Measurements from ENCODE around the gene CDK5R1. TPM values are rescaled to one million over a fixed set of nuclear protein-coding genes. Genes with fewer than 3 reads are reported as not detected.
"Not testable (repeated sequence)": the region's sequence is repeated elsewhere in the genome, so short reads cannot be mapped to it uniquely, and the experiment has no call there.

Gene CDK5R1
- total and polyA plus RNA-seq, 9 donors = 0.69 to 4.1 (median 2.0) TPM

DNA sequence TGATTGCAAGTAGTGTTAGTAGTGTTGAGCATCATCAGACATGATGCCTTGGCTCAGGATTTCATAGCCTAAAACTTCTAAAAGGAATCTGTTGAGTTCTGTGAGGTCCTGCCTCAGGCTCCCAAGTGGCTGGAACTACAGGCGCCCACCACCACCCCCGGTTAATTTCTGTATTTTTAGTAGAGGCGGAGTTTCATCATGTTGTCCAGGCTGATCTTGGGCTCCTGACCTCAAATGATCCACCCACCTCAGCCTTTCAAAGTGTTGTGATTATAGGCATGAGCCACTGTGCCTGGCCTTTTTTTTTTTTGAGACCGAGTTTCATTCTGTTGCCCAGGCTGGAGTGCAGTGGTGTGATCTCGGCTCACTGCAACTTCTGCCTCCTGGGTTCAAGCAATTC lies 36.8 kb upstream of the CDK5R1 start:
- Histone ChIP-seq H3K4me3 (no peak overlapping the region), H3K27ac (no peak overlapping the region), H3K4me1 (ENCODE audit: insufficient read depth) (no peaks in the 10 kb centered on the region), H3K27me3 (no peaks in the 10 kb centered on the region), H3K9me3 (no peaks in the 10 kb centered on the region), H3K36me3 (no peaks in the 10 kb centered on the region)
- intact Hi-C loops (cut with DNase I) = no loop called here
- no peak for DNase-seq
- WGBS, 3 donors = 91 to 98% (median 96%) methylated on average over 5 of the region's 5 CpGs
- TF ChIP-seq POLR2A (IDR thresholded peaks at IDR 0.05) (no peak), EP300 (IDR thresholded peaks at IDR 0.05) (no peak), CTCF (IDR thresholded peaks at IDR 0.05) (no peak)

DNA sequence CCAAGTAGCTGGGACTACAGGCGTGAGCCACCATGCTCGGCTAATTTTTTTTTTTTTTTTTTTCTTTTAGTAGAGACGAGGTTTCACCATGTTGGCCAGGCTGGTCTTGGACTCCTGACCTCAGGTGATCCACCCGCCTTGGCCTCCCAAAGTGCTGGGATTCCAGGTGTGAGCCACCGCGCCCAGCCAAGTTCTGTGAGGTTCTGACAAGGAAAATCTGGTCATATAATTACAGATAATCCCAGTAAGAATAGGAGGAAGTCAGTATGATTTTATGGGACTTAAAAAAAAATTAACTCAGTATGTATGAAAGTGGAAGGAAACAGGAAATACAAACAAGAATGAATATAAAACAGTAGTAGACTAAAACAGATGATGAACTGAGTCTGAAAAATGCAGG lies 36.4 kb upstream of the CDK5R1 start:
- DNase-seq; H3K9me3 ChIP-seq; H3K4me3 ChIP-seq; H3K27me3 ChIP-seq; intact Hi-C loops (cut with DNase I); H3K27ac ChIP-seq; H3K36me3 ChIP-seq; H3K4me1 ChIP-seq (ENCODE audit: insufficient read depth): not testable (repeated sequence)
- 91 to 96% (median 94%) methylated on average over 6 of the region's 6 CpGs for WGBS, 3 donors

GRCh38 chr17:32451879-32452278 lies 34.9 kb upstream of the CDK5R1 start:
- WGBS, 3 donors = 76 to 99% (median 97%) methylated on average over 2 of the region's 2 CpGs
- no peak for DNase-seq
- intact Hi-C loops (cut with DNase I) = no loop called here
- Histone ChIP-seq H3K36me3 (no peaks in the 10 kb centered on the region), H3K4me1 (ENCODE audit: insufficient read depth) (no peaks in the 10 kb centered on the region), H3K4me3 (no peak overlapping the region), H3K9me3 (no peaks in the 10 kb centered on the region), H3K27me3 (no peaks in the 10 kb centered on the region), H3K27ac (no peak overlapping the region)
- no peak for TF ChIP-seq EP300 (IDR thresholded peaks at IDR 0.05)
- TF ChIP-seq POLR2A (IDR thresholded peaks at IDR 0.05) = no peak
- TF ChIP-seq CTCF (IDR thresholded peaks at IDR 0.05) = no peak

DNA sequence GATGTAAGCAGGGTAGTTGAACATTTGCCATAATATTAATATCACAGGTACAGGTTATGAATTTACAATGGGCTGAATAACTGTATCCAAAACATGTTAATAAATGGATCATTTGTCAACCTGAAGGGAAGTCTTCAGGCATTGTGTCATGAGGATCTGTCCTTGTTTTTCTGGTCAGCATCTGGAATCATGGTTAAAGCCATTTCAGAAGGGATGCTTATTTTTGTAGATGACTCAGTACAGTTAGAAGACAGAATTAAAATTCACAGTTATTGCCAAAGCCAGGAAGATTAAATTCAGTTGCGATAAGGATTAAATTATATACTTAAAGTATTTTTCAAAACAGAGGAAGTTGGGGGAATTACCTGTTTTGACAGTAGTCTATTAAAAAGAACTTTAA lies 34.5 kb upstream of the CDK5R1 start:
- Histone ChIP-seq H3K4me1 (ENCODE audit: insufficient read depth) (no peaks in the 10 kb centered on the region), H3K27me3 (no peaks in the 10 kb centered on the region), H3K27ac (no peak overlapping the region), H3K36me3 (no peaks in the 10 kb centered on the region), H3K4me3 (no peak overlapping the region), H3K9me3 (no peaks in the 10 kb centered on the region)
- intact Hi-C loops (cut with DNase I) = no loop called here
- TF ChIP-seq POLR2A (IDR thresholded peaks at IDR 0.05) (no peak), CTCF (IDR thresholded peaks at IDR 0.05) (no peak), EP300 (IDR thresholded peaks at IDR 0.05) (no peak)
- 85 to 98% (median 96%) methylated on average over 1 of the region's 1 CpG for WGBS, 3 donors
- no peak for DNase-seq

- H3K36me3 ChIP-seq = no peaks in the 10 kb centered on the region
- H3K27me3 ChIP-seq = no peaks in the 10 kb centered on the region
- no peak overlapping the region for H3K4me3 ChIP-seq
- no peaks in the 10 kb centered on the region for H3K4me1 ChIP-seq (ENCODE audit: insufficient read depth)
- DNase-seq = no peak
- H3K27ac ChIP-seq = no peak overlapping the region
- no peak for TF ChIP-seq POLR2A (IDR thresholded peaks at IDR 0.05)
- TF ChIP-seq CTCF (IDR thresholded peaks at IDR 0.05) = no peak
- TF ChIP-seq EP300 (IDR thresholded peaks at IDR 0.05) = no peak
- intact Hi-C loops (cut with DNase I) = no loop called here
- H3K9me3 ChIP-seq = no peaks in the 10 kb centered on the region
- 93 to 97% (median 96%) methylated on average over 2 of the region's 2 CpGs for WGBS, 3 donors
These were observed 33.4 kb upstream of the CDK5R1 start for GRCh38 chr17:32453370-32453769.

Data from ovary (tissue), 9 donors.